HG03097 (cell line): ENCODE measurements around the gene GPS2.
A peak's percentile ranks its signal among the peaks of the same experiment; 100 is the strongest.

Source experiments
- ATAC-seq: cut with Tn5 transposase; IDR thresholded peaks from one replicate; pipeline ENCODE4 v1.9.1; 2021; ENCODE audit not compliant: unreplicated experiment, low FRiP score

Gene GPS2

DNA sequence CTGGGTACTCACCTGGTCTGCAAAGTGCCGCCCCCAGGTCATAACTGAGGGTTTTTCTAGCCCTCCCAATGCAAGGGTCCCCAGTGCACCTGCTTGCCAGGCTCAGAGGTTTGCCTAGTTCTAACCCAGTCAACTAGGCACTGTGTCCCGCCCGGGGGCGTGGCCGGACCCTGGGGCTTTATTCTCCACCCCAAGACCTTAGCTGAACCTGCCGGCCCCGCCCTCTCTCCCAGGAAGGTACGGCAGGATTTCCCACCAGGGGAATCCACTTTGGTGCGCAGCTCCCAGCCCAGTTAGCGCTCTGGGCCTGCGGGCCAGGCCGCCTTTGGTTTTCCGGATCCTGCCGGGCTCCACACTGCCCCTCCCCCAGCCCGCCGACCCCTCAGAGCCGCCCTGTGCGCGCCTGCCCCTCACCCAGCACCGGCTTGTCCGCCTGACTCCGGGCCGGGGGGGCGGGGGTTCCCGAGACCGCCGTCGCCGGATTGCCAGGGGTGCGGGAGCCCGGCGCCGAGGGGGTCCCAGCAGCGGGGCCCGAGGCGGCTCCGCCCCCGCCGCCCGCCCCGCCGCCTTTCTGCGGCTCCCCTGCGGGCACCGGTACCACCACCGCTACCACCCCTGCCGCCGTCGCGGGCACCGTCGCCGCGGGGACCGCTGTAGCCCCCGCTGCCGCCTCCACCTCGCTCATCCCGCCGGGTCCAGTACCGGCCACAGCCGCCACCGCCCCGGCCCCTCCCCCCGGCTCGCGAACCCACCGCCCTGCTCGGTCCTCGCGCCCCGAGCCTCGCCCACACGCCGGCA is 21.1 kb downstream of the GPS2 start:
- no peak for ATAC-seq

DNA sequence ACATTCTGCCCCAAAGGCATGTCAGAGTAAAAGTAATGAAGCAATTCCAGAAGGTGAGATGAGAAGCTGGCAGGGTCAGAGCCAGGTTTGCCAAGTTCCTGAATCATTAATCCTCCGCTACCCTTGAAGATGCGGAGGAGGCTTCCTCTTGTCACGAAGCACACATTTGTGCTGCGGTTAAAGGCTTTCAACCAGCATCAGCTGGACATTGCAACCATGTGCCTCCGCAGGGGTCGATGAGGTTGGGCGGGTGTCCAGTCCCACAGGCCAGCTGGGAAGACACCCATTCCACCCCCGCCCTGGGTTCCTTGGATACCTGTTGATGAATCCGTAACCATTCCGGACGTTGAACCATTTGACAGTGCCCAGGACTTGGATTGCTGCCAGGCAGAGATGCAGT is 22.0 kb downstream of the GPS2 start:
- no peak for ATAC-seq

DNA sequence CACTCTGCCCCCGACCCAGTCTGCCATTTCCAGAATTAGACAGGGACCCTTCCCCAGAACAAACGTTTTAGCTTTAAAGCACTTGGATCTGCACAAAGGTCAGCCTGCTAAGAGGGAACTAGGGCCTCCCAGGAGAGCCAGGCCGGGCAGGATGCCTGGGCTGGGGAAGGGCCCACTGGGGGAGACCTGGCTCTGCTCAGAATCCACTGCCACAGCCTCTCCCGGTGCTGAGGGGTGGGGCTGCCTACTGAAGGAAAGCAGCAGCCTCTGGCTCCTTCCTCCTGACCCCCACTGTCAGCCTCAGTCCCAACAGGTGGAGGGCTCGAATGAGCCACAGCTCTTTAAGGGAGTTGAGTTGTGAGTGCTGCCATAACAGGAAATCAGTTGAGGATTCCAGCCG is 22.4 kb downstream of the GPS2 start:
- ATAC-seq = no peak

DNA sequence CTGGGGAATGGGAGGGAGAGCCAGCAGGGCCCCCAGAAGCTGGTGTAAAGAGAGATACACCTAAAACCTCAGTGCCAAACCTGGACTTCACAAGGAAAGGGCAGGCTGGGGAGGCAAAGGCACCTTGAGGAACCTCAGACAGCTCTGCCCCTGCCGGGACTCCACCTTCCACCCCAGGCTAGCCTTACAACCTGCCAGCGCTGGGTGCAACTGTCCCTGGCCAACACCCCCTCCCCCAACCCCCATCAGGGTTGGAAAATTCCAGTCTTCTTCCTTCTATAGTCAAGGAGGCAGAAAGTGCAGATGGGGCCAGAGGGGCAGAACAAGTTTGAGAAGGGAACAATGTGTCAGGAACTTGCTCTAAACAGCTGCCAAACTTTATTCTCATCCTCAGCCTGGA is 23.0 kb downstream of the GPS2 start:
- no peak for ATAC-seq

DNA sequence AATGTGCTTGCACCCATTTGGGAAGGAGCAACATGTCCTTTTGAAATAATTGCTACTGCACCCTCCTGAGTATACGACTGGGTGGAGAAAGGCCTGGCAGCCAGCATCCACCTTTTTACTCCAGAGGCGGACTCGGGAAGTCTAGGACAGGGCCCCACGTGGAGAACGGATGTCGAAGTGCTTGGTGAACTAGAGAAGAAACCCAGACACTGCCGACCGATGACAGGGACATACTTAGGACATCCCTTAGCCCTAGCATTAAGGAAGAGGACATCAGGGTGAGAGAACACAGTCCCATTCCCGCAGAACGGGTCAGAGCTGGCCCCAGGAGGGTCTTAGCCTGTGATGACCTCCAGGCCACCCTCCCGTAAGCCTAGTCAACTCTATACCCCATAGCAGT is 24.5 kb downstream of the GPS2 start:
- ATAC-seq = no peak

DNA sequence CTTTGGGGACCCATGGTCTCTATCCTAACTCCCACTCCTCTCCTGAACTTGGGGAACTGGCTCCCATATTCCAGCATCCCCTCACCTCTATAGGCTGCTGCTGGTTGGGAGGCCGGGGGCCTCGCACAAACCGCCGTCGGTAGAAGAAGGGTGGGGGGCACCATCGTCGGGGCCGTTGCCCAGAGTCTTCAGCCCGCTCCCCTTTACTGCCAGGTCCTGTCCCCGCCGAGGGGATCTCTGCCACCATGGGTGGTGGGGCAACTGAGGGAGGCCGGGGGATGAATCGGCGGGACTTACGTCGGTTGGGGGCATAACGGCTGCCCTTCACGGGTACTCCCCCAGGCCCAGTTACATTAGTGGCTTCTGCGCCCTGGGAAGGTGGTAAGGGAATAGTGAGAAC is 25.0 kb downstream of the GPS2 start:
- ATAC-seq = no peak

DNA sequence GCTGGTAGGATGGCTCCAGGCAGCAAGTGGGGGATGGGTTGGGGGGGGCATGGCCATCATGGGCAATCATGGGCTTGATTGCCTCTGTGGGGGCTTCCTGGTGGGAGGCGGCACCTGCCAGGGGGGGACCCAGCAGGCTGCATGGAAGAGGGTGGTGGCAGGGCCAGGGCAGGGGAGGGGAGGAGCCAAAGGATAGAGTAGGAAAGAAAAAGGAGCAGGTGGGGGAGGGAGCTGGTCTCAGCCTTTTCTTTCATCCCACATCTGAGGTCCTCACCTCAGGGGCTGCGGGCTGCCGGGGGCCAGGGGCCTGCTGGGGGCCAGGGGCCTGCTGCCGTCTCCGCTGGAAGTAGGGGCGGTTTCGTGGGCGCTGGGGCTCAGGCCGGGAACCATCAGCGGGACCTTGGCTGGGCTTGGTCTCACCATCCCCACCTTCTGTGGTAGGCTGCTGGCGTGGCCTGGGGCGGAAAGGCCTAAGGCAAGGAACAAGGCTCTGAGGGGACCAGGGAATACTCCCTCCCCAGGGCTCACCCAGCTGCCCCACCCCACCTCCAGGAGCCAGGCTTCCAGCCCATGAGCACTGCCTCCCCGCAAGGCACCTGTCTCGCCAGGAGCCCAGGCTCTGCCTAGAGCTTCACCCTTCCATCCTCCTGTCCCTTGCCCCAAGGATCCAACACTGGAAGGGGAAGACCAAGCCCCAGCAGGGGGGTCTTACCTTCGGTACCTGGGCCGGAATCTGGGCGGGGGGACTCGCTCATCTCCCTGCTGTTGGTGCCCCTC is 25.7 kb downstream of the GPS2 start:
- no peak for ATAC-seq

DNA sequence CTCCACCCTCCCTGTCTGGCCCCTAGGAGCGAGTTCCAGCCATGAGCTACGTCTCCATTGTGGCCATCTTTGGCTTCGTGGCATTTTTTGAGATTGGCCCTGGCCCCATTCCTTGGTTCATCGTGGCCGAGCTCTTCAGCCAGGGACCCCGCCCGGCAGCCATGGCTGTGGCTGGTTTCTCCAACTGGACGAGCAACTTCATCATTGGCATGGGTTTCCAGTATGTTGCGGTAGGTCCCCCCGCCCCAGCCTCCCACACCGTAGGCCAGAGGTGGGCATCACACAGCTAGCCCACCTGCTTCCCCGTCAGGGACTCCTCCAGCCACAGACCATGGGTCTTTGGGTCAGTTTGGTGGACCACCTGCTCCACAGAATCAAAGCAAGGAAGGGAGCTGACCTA is 29.5 kb downstream of the GPS2 start:
- no peak for ATAC-seq

DNA sequence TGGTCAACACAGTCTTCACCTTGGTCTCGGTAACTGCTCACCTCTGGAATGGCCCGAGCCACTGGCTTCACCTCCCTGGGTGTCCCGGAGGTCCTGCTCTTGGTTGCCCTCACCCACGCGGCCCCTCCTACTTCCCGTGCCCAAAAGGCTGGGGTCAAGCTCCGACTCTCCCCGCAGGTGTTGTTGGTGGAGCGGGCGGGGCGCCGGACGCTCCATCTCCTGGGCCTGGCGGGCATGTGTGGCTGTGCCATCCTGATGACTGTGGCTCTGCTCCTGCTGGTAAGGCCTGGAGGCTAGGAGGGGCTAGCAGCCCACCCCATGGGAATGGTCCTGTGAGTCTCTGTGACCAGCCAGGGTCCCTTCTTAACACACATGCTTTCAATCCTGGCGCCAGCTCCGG is 30.2 kb downstream of the GPS2 start:
- ATAC-seq = no peak

DNA sequence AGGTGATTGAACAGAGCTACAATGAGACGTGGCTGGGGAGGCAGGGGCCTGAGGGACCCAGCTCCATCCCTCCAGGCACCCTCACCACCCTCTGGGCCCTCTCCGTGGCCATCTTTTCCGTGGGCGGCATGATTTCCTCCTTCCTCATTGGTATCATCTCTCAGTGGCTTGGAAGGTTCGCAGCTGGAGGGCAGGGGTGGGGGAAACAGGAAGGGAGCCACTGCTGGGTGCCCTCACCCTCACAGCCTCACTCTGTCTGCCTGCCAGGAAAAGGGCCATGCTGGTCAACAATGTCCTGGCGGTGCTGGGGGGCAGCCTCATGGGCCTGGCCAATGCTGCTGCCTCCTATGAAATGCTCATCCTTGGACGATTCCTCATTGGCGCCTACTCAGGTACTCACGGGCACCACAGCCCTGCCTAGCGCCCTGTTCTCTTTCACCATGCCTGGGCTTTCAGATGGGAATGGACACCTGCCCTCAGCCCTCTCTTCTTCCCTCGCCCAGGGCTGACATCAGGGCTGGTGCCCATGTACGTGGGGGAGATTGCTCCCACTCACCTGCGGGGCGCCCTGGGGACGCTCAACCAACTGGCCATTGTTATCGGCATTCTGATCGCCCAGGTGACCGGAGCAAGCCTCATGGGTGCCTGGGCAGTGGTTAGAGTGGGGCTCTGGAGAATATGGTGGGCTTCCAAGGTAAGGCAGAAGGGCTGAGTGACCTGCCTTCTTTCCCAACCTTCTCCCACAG is 31.5 kb downstream of the GPS2 start:
- ATAC-seq = no peak

DNA sequence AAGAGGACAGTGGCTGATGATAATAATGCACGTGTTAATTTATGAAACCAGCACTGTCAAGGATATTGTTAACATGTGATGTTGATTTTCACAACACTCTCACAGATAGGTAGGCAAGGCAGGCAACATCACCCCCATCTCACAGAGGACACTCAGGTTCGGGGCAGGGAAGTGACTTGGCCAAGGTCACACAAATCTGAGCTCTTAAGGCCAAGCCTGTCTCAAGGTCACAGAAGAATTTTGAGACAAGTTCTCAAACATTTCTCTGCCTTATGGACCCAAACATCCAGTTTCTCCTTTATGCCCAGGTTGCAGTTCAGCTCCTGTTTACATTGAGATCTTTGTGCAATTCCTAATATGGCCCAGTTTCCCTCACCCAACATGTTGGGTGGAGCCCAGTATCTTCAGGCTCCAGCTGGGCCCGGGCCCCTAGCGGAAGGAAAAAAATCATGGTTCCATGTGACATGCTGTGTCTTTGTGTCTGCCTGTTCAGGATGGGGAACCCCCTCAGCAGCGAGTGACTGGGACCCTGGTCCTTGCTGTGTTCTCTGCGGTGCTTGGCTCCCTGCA is 32.3 kb downstream of the GPS2 start:
- no peak for ATAC-seq

DNA sequence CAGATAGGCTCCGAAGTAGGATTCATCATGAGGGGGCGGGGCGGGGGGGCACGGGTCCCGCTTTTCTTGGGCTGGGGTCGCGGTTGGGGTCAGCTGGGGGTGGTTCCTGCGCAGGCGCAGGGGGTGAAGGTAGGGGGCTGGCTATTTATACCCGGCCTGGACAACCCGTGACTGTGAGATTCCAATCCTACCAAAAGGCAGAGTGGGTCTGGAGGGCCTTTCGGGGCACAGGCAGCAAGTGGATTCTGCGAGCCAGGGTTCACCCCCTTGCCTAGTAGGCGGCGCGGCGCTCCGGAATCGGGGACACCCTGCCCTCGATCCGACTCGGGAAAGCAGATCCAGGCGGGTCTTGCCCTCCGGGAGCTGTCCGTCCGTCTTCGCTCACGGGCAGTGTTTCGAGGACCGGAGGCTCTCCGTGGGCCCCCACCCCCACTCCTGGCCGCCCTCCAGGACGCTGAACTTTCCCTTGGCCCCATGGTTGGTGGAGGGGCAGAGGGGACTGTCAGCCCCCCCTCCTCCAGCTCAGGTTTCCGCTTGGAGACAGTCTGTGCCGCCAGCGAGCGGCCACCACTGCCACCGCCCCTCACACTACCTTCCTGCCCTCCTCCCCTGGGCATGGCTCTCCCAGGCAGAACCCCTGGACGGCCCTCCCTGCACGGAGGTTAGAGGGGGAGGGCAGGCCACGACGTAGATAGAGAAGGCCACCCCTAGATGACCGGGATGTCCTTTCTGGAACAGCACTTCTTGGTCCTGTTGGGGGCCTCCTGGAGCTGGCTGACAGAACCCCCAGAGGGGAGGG is 33.0 kb downstream of the GPS2 start:
- ATAC-seq = no peak

DNA sequence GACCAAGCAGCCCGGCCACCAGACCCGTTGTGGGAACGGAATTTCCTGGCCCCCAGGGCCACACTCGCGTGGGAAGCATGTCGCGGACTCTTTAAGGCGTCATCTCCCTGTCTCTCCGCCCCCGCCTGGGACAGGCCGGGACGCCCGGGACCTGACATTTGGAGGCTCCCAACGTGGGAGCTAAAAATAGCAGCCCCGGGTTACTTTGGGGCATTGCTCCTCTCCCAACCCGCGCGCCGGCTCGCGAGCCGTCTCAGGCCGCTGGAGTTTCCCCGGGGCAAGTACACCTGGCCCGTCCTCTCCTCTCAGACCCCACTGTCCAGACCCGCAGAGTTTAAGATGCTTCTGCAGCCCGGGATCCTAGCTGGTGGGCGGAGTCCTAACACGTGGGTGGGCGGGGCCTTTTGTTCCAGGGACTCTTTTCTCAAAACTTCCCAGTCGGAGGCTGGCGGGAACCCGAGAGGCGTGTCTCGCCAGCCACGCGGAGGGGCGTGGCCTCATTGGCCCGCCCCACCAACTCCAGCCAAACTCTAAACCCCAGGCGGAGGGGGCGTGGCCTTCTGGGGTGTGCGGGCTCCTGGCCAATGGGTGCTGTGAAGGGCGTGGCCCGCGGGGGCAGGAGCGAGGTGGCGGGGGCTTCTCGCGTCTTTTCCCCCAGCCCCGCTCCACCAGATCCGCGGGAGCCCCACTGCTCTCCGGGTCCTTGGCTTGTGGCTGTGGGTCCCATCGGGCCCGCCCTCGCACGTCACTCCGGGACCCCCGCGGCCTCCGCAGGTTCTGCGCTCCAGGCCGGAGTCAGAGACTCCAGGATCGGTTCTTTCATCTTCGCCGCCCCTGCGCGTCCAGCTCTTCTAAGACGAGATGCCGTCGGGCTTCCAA is 33.8 kb downstream of the GPS2 start, which contains the start of gene SLC2A4:
Gene SLC2A4 (plus strand): TSS at position 645 of the 879 bp plus-strand sequence. CDS start 217 bp downstream, at position 862.
- ATAC-seq = no peak

DNA sequence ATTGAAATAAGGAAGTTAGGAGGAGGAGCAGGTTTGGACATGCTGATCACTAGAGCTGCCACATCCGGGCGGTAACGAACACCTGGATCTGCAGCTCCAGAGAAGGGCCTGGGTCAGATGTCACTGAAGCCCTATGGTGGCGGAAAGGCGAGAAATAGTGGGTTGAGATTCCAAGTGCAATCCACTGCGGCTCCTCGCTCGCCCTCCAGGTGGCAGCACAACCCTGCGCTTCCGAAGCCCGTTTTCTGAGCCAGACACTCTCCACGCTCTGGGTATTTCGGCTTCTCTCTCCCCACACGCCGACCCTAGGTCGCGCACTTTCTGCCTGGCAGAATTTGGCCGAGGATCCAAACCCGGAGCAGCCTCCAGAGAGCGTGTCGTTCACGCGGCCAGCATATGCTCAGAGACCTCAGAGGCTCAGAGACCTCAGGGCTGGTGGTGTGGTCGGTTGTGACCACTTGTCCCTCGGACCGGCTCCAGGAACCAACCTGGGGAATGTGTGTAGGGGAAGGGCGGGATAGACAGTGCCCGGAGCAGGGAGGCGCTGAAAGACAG is 34.6 kb downstream of the GPS2 start:
- peak; percentile 51 for ATAC-seq

DNA sequence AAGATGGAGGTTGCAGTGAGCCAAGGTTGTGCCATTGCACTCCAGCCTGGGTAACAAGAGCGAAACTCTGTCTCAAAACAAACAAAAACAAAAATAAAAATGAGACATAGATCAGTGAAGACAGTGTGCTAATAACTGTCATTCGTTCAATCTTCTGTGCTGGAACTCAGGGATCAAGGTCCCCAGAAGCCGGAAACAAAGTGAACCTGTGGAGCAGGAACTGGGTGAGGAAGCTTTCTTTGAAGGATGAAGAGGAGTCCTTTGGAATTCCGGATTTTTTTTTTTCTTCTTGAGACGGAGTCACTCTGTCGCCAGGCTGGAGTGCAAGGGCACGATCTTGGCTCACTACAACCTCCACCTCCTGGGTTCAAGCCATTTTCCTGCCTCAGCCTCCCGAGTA is 35.7 kb downstream of the GPS2 start:
- ATAC-seq = no peak

DNA sequence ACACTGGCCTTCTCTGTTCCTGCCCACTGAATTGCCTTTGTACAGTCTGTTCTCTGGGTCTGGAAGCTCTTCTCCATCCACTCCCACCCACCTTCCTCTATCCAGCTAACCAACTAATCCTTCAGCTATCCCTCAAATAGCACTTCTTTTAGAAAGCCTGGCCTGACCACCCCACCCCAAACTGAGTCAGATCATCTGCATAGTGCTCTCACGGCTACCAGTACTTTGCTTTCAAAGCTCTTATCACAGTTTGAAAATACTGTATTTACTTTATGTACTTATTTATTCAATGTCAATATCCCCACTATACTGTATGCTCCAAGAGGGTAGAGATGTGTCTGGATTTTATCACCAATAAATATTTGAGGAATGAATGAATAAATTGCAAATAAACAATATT is 48.4 kb downstream of the GPS2 start:
- ATAC-seq = no peak

DNA sequence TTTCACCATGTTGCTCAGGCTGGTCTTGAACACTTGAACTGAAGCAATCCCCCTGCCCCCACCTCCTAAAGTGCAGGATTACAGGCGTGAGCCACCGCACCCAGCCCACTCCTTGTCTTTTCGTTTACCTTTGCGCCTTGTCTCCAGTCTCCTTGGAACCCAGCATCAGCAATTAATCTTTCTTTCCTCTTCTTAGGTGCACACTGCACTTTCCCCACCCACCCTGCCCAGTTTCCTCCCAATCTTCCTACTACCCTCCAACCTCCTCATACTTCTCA is 51.4 kb downstream of the GPS2 start:
- no peak for ATAC-seq

DNA sequence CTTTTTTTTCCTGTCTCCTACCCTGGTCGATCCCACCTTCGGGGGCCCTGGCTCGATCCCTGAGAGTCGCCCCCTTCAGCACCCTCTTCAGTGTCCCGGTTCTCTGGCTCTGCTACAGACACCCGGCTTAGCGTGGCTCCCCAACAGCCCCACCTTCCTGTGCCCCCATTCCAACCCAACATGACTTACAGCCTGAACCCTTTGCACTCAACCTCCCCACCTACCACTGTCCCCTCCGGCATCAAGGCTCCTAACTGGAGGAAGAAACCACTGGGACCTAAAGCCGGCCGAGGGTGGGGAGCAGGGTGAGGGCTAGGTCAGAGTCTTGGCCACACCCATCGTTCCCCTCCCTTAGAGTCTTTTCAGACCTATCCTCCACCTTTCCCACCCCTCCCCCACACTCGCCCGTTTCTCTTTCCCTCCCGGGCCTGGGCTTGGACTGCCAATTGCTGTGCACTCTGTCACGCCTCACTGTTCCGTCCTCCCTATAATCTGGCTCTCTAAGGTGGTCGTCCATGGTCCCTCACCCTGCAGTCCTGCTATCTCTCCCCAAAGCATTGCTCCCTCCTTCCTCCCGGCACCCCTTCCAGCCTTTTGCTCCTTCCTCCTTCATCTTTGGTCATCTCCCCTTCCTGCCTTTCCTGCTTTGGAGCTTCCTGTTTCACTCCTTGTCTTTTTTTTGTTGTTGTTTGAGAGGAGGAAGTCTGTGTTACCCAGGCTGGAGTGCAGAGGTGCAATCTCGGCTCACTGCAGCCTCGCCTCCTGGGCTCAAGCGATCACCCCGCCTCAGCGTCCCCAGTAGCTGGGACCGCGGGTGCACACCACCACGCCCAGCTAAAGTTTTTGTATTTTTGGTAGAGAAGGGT is 52.0 kb downstream of the GPS2 start:
- no peak for ATAC-seq
